Panc1 (cell line): ENCODE results near the gene GIN1. TPM values are rescaled to one million over a fixed set of nuclear protein-coding genes. Genes with fewer than 3 reads are reported as not detected.

Experiments used
- ATAC-seq: fragments of 200-7000 bp; cut with Tn5 transposase; 2 replicates; pipeline ENCODE4 v1.9.1; 2020; ENCODE audit warnings: mild to moderate bottlenecking, moderate library complexity
- BruUV-seq: library from RNA; stranded (reverse); fragments of 400-500 nt; replicated peaks from 2 replicates; lab custom pipeline; 2021; lab: Mats Ljungman, UMichigan
- CTCF ChIA-PET: fragments of 300-600 bp; sonication (Branson Sonifier 250); formaldehyde crosslinking; loops from one replicate; lab custom pipeline; 2022; ENCODE audit warnings: antibody characterized with exemption; lab: Charles Lee
- POLR2A ChIA-PET: fragments of 300-600 bp; sonication (Branson Sonifier 250); formaldehyde crosslinking; loops from one replicate; lab custom pipeline; 2022; ENCODE audit warnings: antibody characterized with exemption; lab: Charles Lee
- DNase-seq: peaks from one replicate; pipeline ENCODE4 v3.0.0-alpha.2; 2010; ENCODE audit warnings: low read depth, low spot score
- H3K27ac ChIP-seq: 2 replicates; pipeline ENCODE4 v1.5.1; 2011; ENCODE audit warnings: mild to moderate bottlenecking, low read length, inconsistent platforms
- H3K27me3 ChIP-seq: fragments of 200-500 bp; sonication (Bioruptor generic); 2 replicates; pipeline ENCODE4 v1.6.0; 2014; ENCODE audit warnings: low read length, inconsistent platforms; ENCODE audit not compliant: control insufficient read depth, insufficient read depth
- H3K36me3 ChIP-seq: fragments of 200-500 bp; sonication (Bioruptor generic); 2 replicates; pipeline ENCODE4 v1.5.1; 2014; ENCODE audit warnings: inconsistent platforms, mild to moderate bottlenecking, low read length, moderate library complexity; ENCODE audit not compliant: control insufficient read depth, insufficient read depth
- H3K4me1 ChIP-seq: 2 replicates; pipeline ENCODE4 v1.5.1; 2011; ENCODE audit warnings: inconsistent platforms, mild to moderate bottlenecking, low read length, moderate library complexity; ENCODE audit not compliant: control insufficient read depth, insufficient read depth
- H3K4me3 ChIP-seq, 2 experiments: 2 replicates each; pipeline ENCODE4 v1.5.1; 2011 to 2012; ENCODE audit warnings: low read depth in 2 of 2, low read length in 2 of 2, mild to moderate bottlenecking in 2 of 2, inconsistent platforms in 1 of 2, moderate library complexity in 1 of 2
- H3K9me3 ChIP-seq: fragments of 200-500 bp; sonication (Bioruptor generic); 2 replicates; pipeline ENCODE4 v1.5.1; 2014; ENCODE audit warnings: low read depth, mild to moderate bottlenecking, inconsistent platforms, low read length, moderate library complexity; ENCODE audit not compliant: control insufficient read depth, insufficient read depth
- CTCF ChIP-seq: fragments of 450-650 bp; IDR thresholded peaks from 2 replicates; pipeline ENCODE4 v1.5.1; 2017; ENCODE audit warnings: mild to moderate bottlenecking
- POLR2AphosphoS5 ChIP-seq: IDR thresholded peaks from 2 replicates; pipeline ENCODE4 v1.6.1; 2012; ENCODE audit warnings: mild to moderate bottlenecking, low read depth, low read length, moderate library complexity
- REST ChIP-seq, 2 experiments: IDR thresholded peaks; 2 replicates each; pipeline ENCODE4 v1.6.1; 2011 to 2012; ENCODE audit warnings: low read depth in 2 of 2, control low read depth in 1 of 2, low read length in 1 of 2, mild to moderate bottlenecking in 1 of 2, moderate library complexity in 1 of 2; ENCODE audit not compliant: insufficient read depth in 1 of 2
- SIN3A ChIP-seq: IDR thresholded peaks from 2 replicates; pipeline ENCODE4 v1.6.1; 2012; ENCODE audit warnings: low read depth, mild to moderate bottlenecking, low read length, moderate library complexity, borderline replicate concordance; ENCODE audit not compliant: insufficient read depth
- TCF7L2 ChIP-seq: IDR thresholded peaks from 2 replicates; pipeline ENCODE4 v1.6.1; 2011; ENCODE audit warnings: mild to moderate bottlenecking, low read depth, low read length, inconsistent platforms
- in situ Hi-C: cut with HindIII; loops from 2 replicates; pipeline ENCODE4 v1.10.0; 2016; ENCODE audit warnings: low sequenced_read_pairs, low pct_unique_long_range_greater_than_20kb
- intact Hi-C: fragments of 100-400 bp; cut with micrococcal nuclease; formaldehyde crosslinking; loops from one replicate; pipeline ENCODE4 v1.10.0; 2022; ENCODE audit not compliant: unreplicated experiment
- total RNA-seq: library from RNA; stranded (reverse); gene quantifications from one replicate; pipeline ENCODE4 v1.2.1, GENCODE V29; 2021; ENCODE audit not compliant: unreplicated experiment

GIN1 gene
- total RNA-seq, 1 experiment from 2014 or later: 4.5 TPM

GRCh38 chr5:103094737-103095136, 25.2 kb downstream of the GIN1 start:
- ChIA-PET CTCF (no interaction called here), POLR2A (no interaction called here)
- in situ Hi-C loops: no loop called here
- H3K4me1 ChIP-seq: no peaks in the 10 kb centered on the region
- H3K9me3 ChIP-seq: no peaks in the 10 kb centered on the region
- no TSS peak for BruUV-seq
- no peak overlapping the region for H3K4me3 ChIP-seq
- no peaks in the 10 kb centered on the region for H3K36me3 ChIP-seq
- TF ChIP-seq CTCF (no peak), POLR2AphosphoS5 (no peak), SIN3A (no peak), TCF7L2 (no peak), REST (IDR thresholded peaks at IDR 0.05; ENCODE audit: insufficient read depth in 1 of 2, low read depth in 2 of 2, low read length in 1 of 2) (no peak)
- intact Hi-C loops: no loop called here
- DNase-seq (no peak), ATAC-seq (no peak)
- no peaks in the 10 kb centered on the region for H3K27me3 ChIP-seq
- H3K27ac ChIP-seq: no peak overlapping the region

GRCh38 chr5:103093727-103094126, 26.2 kb downstream of the GIN1 start:
- Histone ChIP-seq H3K4me3 (no peak overlapping the region), H3K27me3 (no peaks in the 10 kb centered on the region), H3K36me3 (no peaks in the 10 kb centered on the region), H3K27ac (no peak overlapping the region), H3K9me3 (no peaks in the 10 kb centered on the region), H3K4me1 (no peaks in the 10 kb centered on the region)
- TF ChIP-seq REST (IDR thresholded peaks at IDR 0.05; ENCODE audit: insufficient read depth in 1 of 2, low read depth in 2 of 2, low read length in 1 of 2): no peak
- no peak for TF ChIP-seq TCF7L2
- no peak for TF ChIP-seq POLR2AphosphoS5
- TF ChIP-seq CTCF: no peak
- TF ChIP-seq SIN3A: no peak
- BruUV-seq: no TSS peak
- in situ Hi-C loops (no loop called here), intact Hi-C loops (no loop called here)
- CTCF ChIA-PET: no interaction called here
- ATAC-seq (no peak), DNase-seq (no peak)
- POLR2A ChIA-PET: no interaction called here
